GM12878 (cell line): Measurements from ENCODE around the gene SFMBT1. TPM values are rescaled to one million over a fixed set of nuclear protein-coding genes. Genes with fewer than 3 reads are reported as not detected.

Experiments used
- ATAC-seq: fragments of 200-7000 bp; cut with Tn5 transposase; 3 replicates; pipeline ENCODE4 v1.9.1; 2020; ENCODE audit warnings: mild to moderate bottlenecking, moderate library complexity
- BruUV-seq: library from RNA; stranded (reverse); fragments of 400-500 nt; replicated peaks from 2 replicates; lab custom pipeline; 2021; lab: Mats Ljungman, UMichigan
- CTCF ChIA-PET: fragments of 300-600 bp; sonication (Branson Sonifier 250); formaldehyde crosslinking; extraction: SDS; loops from one replicate; lab custom pipeline; 2021; ENCODE audit warnings: inconsistent platforms; lab: Yijun Ruan, JAX
- POLR2A ChIA-PET: fragments of 350-600 bp; formaldehyde crosslinking; extraction: SDS; loops from one replicate; lab custom pipeline; 2021; ENCODE audit warnings: inconsistent platforms; lab: Charles Lee
- RAD21 ChIA-PET: fragments of 300-600 bp; sonication (Branson Sonifier 250); formaldehyde crosslinking; loops from one replicate; lab custom pipeline; 2023; ENCODE audit warnings: antibody characterized with exemption; ENCODE audit not compliant: unreplicated experiment; lab: Charles Lee
- SMC1A ChIA-PET: fragments of 300-600 bp; sonication (Branson Sonifier 250); formaldehyde crosslinking; loops from one replicate; lab custom pipeline; 2023; ENCODE audit not compliant: unreplicated experiment, uncharacterized antibody; lab: Charles Lee
- DNase-seq: peaks from one replicate; pipeline ENCODE4 v3.0.0-alpha.2; 2011; ENCODE audit warnings: low read depth, low spot score
- FAIRE-seq: peaks from 3 replicates; lab custom pipeline; 2011; peaks lifted over from hg19 to GRCh38; lab: Jason Lieb, UNC
- H2AFZ ChIP-seq: 2 replicates; pipeline ENCODE4 v1.6.0; 2011; ENCODE audit warnings: low read depth, low read length, control low read depth; ENCODE audit not compliant: control insufficient read depth
- H3K27ac ChIP-seq: 2 replicates; pipeline ENCODE4 v1.5.1; 2011; ENCODE audit warnings: control low read depth; ENCODE audit not compliant: control insufficient read depth, insufficient read depth
- H3K27me3 ChIP-seq, 2 experiments: replicated peaks in 1 of 2; 2 replicates each; pipeline versions ENCODE4 v1.6.0 to v1.6.1; 2011; ENCODE audit warnings: low read length in 1 of 2; ENCODE audit not compliant: control insufficient read depth in 2 of 2, insufficient read depth in 2 of 2
- H3K36me3 ChIP-seq, 2 experiments: 2 replicates each; pipeline ENCODE4 v1.5.1; 2011; ENCODE audit warnings: low read length in 1 of 2; ENCODE audit not compliant: control insufficient read depth in 2 of 2, insufficient read depth in 2 of 2
- H3K4me1 ChIP-seq: 2 replicates; pipeline ENCODE4 v1.6.1; 2011; ENCODE audit warnings: mild to moderate bottlenecking, low read length, moderate library complexity, mixed read lengths; ENCODE audit not compliant: control insufficient read depth, insufficient read depth
- H3K4me2 ChIP-seq: 2 replicates; pipeline ENCODE4 v1.6.0; 2011; ENCODE audit warnings: control low read depth; ENCODE audit not compliant: control insufficient read depth, insufficient read depth
- H3K4me3 ChIP-seq: fragments of 200-600 bp; sonication (generic); 2 replicates; pipeline ENCODE4 v1.5.1; 2016
- H3K79me2 ChIP-seq: 2 replicates; pipeline ENCODE4 v1.6.0; 2011; ENCODE audit warnings: low read length; ENCODE audit not compliant: control insufficient read depth, insufficient read depth
- H3K9ac ChIP-seq: 2 replicates; pipeline ENCODE4 v1.8.0; 2011; ENCODE audit warnings: low read length, control low read depth, mixed read lengths; ENCODE audit not compliant: control insufficient read depth, insufficient read depth
- H3K9me3 ChIP-seq: replicated peaks from 3 replicates; pipeline ENCODE4 v1.5.1; 2011; ENCODE audit warnings: mild to moderate bottlenecking, low read length; ENCODE audit not compliant: control insufficient read depth, insufficient read depth
- H4K20me1 ChIP-seq: 2 replicates; pipeline ENCODE4 v1.6.0; 2011; ENCODE audit not compliant: control insufficient read depth, insufficient read depth
- ESRRA ChIP-seq: IDR thresholded peaks from 2 replicates; pipeline ENCODE4 v1.6.1; 2012; ENCODE audit warnings: mild to moderate bottlenecking, low read length, improper control_type of control experiment
- NFIC ChIP-seq: IDR thresholded peaks from 2 replicates; pipeline ENCODE4 v1.6.1; 2012; ENCODE audit warnings: low read depth, mild to moderate bottlenecking, inconsistent platforms, low read length, moderate library complexity
- RUNX3 ChIP-seq: IDR thresholded peaks from 2 replicates; pipeline ENCODE4 v1.6.1; 2012; ENCODE audit warnings: low read length, inconsistent platforms
- SPI1 ChIP-seq: IDR thresholded peaks from 2 replicates; pipeline ENCODE4 v1.6.1; 2011; ENCODE audit warnings: low read depth, mild to moderate bottlenecking, low read length, moderate library complexity, borderline replicate concordance; ENCODE audit not compliant: insufficient read depth
- ZSCAN29 ChIP-seq: fragments of 450-650 bp; IDR thresholded peaks from 2 replicates; pipeline ENCODE4 v1.6.1; 2017; ENCODE audit warnings: mild to moderate bottlenecking, moderate library complexity
- WGBS: methylation state at CpG from one replicate; pipeline ENCODE4 v1.1.6; 2016; ENCODE audit warnings: low lambda C conversion rate; ENCODE audit not compliant: insufficient replicate concordance, insufficient coverage; ENCODE audit errors: missing lambda C conversion rate; 5-methylcytosine and 5-hydroxymethylcytosine counted together
- in situ Hi-C: fragments of 300-500 bp; cut with MboI; formaldehyde crosslinking; loops from 9 replicates; pipeline ENCODE4 v1.14.3; 2018; ENCODE audit warnings: mixed read lengths
- intact Hi-C: fragments of 100-400 bp; cut with micrococcal nuclease; formaldehyde crosslinking; loops from one replicate; pipeline ENCODE4 v1.14.2; 2022; ENCODE audit not compliant: unreplicated experiment
- polyA plus RNA-seq, 11 experiments: library from polyadenylated mRNA; depleted of rRNA in 4 of 11; unstranded in 6 of 11; stranded (reverse) in 5 of 11; fragments of >200 nt; fragmentation: Nextera tagmentation in 4 of 11; fragmentation: Illumina TruSeq in 1 of 11; extraction: Ambion mirVana in 4 of 11; extraction: Trizol in 1 of 11; gene quantifications; 1 replicate in 1 of 11; 2 replicates in 10 of 11; pipeline versions ENCODE4 v1.2.1 to v1.2.3, GENCODE V29; 2011 to 2016; ENCODE audit warnings: inconsistent platforms in 2 of 11, missing spikeins in 2 of 11, low read depth in 1 of 11
- total RNA-seq, 4 experiments: library from RNA; depleted of rRNA in 3 of 4; stranded (reverse); fragments of >200 nt in 3 of 4; fragmentation: Illumina TruSeq in 1 of 4; extraction: Trizol in 1 of 4; gene quantifications; 2 replicates each; pipeline versions ENCODE4 v1.2.1 to v1.2.3, GENCODE V29; 2013 to 2021
- TF ChIP-seq, protein P1 (sequence below): IDR thresholded peaks from 2 replicates; pipeline ENCODE4 v1.6.1; 2012; ENCODE audit warnings: improper control_type of control experiment, low read depth, low read length; ENCODE audit not compliant: insufficient replicate concordance
- TF ChIP-seq, protein P2 (sequence below), 3 experiments: IDR thresholded peaks in 2 of 3; conservative IDR thresholded peaks in 1 of 3; 2 replicates each; pipeline ENCODE4 v1.5.1; 2011; ENCODE audit warnings: low read depth in 3 of 3, low read length in 3 of 3, mild to moderate bottlenecking in 3 of 3, control low read depth in 2 of 3, moderate library complexity in 2 of 3, inconsistent platforms in 1 of 3, mixed read lengths in 1 of 3; ENCODE audit not compliant: control insufficient read depth in 2 of 3, insufficient read depth in 1 of 3; ENCODE audit errors: extremely low read depth in 1 of 3
- TF ChIP-seq, protein P3 (sequence below): fragments of 450-650 bp; formaldehyde crosslinking; IDR thresholded peaks from 2 replicates; pipeline ENCODE4 v1.5.0; 2022; ENCODE audit warnings: mild to moderate bottlenecking, missing genetic modification characterization

The SFMBT1 gene
- total and polyA plus RNA-seq, 10 of the 15 experiments (the other 5 are each of a cell fraction or from before 2014, with no cell fraction given) = 3.2 to 19.5 (median 11.4) TPM

DNA sequence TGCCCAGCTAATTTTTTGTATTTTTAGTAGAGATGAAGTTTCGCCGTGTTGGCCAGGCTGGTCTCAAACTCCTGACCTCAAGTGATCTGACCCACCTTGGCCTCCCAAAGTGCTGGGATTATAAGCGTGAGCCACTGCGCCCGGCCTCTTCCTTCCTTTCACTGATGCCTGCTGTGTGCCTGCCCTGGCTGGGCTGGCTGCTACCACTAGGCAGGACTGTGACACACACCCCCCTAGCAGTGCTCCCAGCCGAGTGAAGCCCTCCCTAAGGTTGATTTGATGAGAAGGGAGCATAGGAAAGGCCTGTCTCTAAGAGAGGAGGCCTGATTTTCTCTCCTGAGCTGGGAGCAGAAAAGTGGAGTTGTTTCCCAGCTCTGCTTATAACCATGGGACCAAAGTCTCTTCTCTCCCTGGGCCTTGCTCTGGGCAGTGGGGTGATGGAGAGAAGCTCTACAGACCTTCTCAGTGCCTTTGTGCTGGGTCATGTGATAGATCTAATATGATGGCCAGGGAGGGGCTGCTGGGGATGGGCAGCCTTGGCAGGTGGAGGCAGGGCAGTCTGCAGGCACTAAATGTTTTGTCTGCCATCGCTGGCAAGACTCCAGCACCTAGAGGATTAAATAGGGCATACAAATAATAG lies 20.1 kb upstream of the SFMBT1 start:
- ChIA-PET SMC1A (no interaction called here), POLR2A (no interaction called here), RAD21 (no interaction called here), CTCF (no interaction called here)
- Histone ChIP-seq H3K4me1 (no peaks in the 10 kb centered on the region), H3K4me2 (no peak overlapping the region), H3K4me3 (no peak overlapping the region), H3K36me3 (no peaks in the 10 kb centered on the region; a peak in 1 of 4 replicates), H4K20me1 (no peaks in the 10 kb centered on the region), H3K9me3 (no peaks in the 10 kb centered on the region), H3K27ac (no peak overlapping the region), H2AFZ (no peak overlapping the region), H3K79me2 (no peaks in the 10 kb centered on the region), H3K9ac (no peak overlapping the region), H3K27me3 (no peaks in the 10 kb centered on the region)
- ATAC-seq (no peak), FAIRE-seq (no peak), DNase-seq (no peak)
- no TSS peak for BruUV-seq
- 73% methylated on average over 7 of the region's 7 CpGs for WGBS
- in situ Hi-C loops (no loop called here), intact Hi-C loops (no loop called here)
- TF ChIP-seq ZSCAN29 (no peak), ESRRA (no peak), RUNX3 (no peak), SPI1 (no peak), NFIC (no peak)
- TF ChIP-seq, protein P1, sequence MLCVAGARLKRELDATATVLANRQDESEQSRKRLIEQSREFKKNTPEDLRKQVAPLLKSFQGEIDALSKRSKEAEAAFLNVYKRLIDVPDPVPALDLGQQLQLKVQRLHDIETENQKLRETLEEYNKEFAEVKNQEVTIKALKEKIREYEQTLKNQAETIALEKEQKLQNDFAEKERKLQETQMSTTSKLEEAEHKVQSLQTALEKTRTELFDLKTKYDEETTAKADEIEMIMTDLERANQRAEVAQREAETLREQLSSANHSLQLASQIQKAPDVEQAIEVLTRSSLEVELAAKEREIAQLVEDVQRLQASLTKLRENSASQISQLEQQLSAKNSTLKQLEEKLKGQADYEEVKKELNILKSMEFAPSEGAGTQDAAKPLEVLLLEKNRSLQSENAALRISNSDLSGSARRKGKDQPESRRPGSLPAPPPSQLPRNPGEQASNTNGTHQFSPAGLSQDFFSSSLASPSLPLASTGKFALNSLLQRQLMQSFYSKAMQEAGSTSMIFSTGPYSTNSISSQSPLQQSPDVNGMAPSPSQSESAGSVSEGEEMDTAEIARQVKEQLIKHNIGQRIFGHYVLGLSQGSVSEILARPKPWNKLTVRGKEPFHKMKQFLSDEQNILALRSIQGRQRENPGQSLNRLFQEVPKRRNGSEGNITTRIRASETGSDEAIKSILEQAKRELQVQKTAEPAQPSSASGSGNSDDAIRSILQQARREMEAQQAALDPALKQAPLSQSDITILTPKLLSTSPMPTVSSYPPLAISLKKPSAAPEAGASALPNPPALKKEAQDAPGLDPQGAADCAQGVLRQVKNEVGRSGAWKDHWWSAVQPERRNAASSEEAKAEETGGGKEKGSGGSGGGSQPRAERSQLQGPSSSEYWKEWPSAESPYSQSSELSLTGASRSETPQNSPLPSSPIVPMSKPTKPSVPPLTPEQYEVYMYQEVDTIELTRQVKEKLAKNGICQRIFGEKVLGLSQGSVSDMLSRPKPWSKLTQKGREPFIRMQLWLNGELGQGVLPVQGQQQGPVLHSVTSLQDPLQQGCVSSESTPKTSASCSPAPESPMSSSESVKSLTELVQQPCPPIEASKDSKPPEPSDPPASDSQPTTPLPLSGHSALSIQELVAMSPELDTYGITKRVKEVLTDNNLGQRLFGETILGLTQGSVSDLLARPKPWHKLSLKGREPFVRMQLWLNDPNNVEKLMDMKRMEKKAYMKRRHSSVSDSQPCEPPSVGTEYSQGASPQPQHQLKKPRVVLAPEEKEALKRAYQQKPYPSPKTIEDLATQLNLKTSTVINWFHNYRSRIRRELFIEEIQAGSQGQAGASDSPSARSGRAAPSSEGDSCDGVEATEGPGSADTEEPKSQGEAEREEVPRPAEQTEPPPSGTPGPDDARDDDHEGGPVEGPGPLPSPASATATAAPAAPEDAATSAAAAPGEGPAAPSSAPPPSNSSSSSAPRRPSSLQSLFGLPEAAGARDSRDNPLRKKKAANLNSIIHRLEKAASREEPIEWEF = no peak
- TF ChIP-seq, protein P2, sequence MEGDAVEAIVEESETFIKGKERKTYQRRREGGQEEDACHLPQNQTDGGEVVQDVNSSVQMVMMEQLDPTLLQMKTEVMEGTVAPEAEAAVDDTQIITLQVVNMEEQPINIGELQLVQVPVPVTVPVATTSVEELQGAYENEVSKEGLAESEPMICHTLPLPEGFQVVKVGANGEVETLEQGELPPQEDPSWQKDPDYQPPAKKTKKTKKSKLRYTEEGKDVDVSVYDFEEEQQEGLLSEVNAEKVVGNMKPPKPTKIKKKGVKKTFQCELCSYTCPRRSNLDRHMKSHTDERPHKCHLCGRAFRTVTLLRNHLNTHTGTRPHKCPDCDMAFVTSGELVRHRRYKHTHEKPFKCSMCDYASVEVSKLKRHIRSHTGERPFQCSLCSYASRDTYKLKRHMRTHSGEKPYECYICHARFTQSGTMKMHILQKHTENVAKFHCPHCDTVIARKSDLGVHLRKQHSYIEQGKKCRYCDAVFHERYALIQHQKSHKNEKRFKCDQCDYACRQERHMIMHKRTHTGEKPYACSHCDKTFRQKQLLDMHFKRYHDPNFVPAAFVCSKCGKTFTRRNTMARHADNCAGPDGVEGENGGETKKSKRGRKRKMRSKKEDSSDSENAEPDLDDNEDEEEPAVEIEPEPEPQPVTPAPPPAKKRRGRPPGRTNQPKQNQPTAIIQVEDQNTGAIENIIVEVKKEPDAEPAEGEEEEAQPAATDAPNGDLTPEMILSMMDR (IDR thresholded peaks at IDR 0.05 in 2 of 3, conservative IDR thresholded peaks at IDR 0.05 in 1 of 3; ENCODE audit: control insufficient read depth in 2 of 3, extremely low read depth in 1 of 3, insufficient read depth in 1 of 3, low read depth in 3 of 3, low read length in 3 of 3) = no peak
- TF ChIP-seq, protein P3, sequence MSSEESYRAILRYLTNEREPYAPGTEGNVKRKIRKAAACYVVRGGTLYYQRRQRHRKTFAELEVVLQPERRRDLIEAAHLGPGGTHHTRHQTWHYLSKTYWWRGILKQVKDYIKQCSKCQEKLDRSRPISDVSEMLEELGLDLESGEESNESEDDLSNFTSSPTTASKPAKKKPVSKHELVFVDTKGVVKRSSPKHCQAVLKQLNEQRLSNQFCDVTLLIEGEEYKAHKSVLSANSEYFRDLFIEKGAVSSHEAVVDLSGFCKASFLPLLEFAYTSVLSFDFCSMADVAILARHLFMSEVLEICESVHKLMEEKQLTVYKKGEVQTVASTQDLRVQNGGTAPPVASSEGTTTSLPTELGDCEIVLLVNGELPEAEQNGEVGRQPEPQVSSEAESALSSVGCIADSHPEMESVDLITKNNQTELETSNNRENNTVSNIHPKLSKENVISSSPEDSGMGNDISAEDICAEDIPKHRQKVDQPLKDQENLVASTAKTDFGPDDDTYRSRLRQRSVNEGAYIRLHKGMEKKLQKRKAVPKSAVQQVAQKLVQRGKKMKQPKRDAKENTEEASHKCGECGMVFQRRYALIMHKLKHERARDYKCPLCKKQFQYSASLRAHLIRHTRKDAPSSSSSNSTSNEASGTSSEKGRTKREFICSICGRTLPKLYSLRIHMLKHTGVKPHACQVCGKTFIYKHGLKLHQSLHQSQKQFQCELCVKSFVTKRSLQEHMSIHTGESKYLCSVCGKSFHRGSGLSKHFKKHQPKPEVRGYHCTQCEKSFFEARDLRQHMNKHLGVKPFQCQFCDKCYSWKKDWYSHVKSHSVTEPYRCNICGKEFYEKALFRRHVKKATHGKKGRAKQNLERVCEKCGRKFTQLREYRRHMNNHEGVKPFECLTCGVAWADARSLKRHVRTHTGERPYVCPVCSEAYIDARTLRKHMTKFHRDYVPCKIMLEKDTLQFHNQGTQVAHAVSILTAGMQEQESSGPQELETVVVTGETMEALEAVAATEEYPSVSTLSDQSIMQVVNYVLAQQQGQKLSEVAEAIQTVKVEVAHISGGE = no peak
